Measurements from ENCODE around the gene GCHFR.

The GCHFR gene

GRCh38 chr15:40775740-40776536, 12.1 kb downstream of the GCHFR start:
- no peak for DNase-seq (ENCODE audit: low spot score)

- DNase-seq (ENCODE audit: low spot score): peak; percentile 86
These were observed 12.8 kb downstream of the GCHFR start for GRCh38 chr15:40776537-40777141.

GRCh38 chr15:40782609-40783227, 18.9 kb downstream of the GCHFR start:
- DNase-seq (ENCODE audit: low spot score): no peak

GRCh38 chr15:40785164-40785563, 21.3 kb downstream of the GCHFR start:
- DNase-seq (ENCODE audit: low spot score): no peak

- no peak for DNase-seq (ENCODE audit: low spot score)
These were observed 21.9 kb downstream of the GCHFR start for GRCh38 chr15:40785814-40786213.

- DNase-seq (ENCODE audit: low spot score): peak; percentile 65
These were observed 23.5 kb downstream of the GCHFR start for GRCh38 chr15:40787344-40787841.

GRCh38 chr15:40787991-40788390, 24.1 kb downstream of the GCHFR start:
- DNase-seq (ENCODE audit: low spot score): no peak

GRCh38 chr15:40789119-40789518, 25.3 kb downstream of the GCHFR start:
- no peak for DNase-seq (ENCODE audit: low spot score)

- DNase-seq (ENCODE audit: low spot score): no peak
These were observed 26.1 kb downstream of the GCHFR start for GRCh38 chr15:40789999-40790398.

- no peak for DNase-seq (ENCODE audit: low spot score)
These were observed 26.9 kb downstream of the GCHFR start for GRCh38 chr15:40790718-40791117.

- DNase-seq (ENCODE audit: low spot score): no peak
These were observed 28.5 kb downstream of the GCHFR start for GRCh38 chr15:40792394-40792793.

GRCh38 chr15:40793216-40793989, 29.5 kb downstream of the GCHFR start:
- DNase-seq (ENCODE audit: low spot score): peak; percentile 73

- no peak for DNase-seq (ENCODE audit: low spot score)
These were observed 32.2 kb downstream of the GCHFR start for GRCh38 chr15:40796041-40796440.

GRCh38 chr15:40796512-40796911, 32.6 kb downstream of the GCHFR start:
- no peak for DNase-seq (ENCODE audit: low spot score)

GRCh38 chr15:40799523-40799922, 35.7 kb downstream of the GCHFR start:
- no peak for DNase-seq (ENCODE audit: low spot score)

GRCh38 chr15:40803076-40803475, 39.2 kb downstream of the GCHFR start:
- no peak for DNase-seq (ENCODE audit: low spot score)

- no peak for DNase-seq (ENCODE audit: low spot score)
These were observed 39.8 kb downstream of the GCHFR start for GRCh38 chr15:40803688-40804087.

GRCh38 chr15:40806672-40807027, 42.8 kb downstream of the GCHFR start:
- DNase-seq (ENCODE audit: low spot score): no peak

- DNase-seq (ENCODE audit: low spot score): peak; percentile 96
These were observed 43.4 kb downstream of the GCHFR start, which contains the start of the genes DNAJC17 and ZFYVE19 for GRCh38 chr15:40807028-40807887. Gene DNAJC17 (minus strand): TSS chr15:40807473. CDS start chr15:40807446, 27 bp downstream. Gene ZFYVE19 (plus strand): TSS chr15:40807089. CDS start chr15:40807590, 501 bp downstream.

- no peak for DNase-seq (ENCODE audit: low spot score)
These were observed 44.1 kb downstream of the GCHFR start for GRCh38 chr15:40807888-40808461.

Measured in GM03348 (cell line).